ENCODE results near the gene MYH1.

DNA sequence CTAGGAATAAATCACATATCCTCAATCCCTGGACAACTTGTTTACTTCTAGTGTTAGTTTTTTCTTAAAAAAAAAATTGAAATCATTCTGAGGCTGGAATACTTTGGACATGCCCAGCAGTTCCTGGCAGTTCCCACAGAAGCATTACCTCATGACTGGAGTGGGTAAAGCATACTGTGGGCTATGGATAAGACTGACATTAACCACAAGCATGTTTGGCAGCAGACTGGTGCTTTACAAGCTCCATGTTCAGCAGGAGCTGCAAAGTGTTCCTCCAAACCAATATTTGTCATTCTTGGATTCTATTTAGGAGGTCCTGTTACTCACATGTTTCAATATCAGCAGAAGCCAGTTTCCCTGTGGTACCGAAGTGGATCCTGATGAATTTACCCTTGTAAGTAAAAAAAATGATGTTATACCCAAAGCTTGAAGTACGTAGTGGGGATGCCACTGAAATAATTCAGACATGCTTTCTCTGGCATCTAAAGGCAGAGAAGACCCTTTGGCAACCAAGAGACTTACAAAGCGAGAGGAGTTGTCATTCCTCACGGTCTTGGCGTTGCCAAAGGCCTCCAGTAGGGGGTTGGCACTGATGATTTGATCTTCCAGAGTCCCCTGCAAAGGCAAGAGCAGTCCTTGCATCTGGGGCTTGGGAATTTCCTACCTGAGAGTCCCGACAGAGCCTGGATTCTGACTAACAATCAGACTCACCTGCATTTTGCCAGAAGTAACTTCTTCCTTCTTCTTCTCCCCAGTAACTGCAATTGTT lies 4.9 kb downstream of the MYH1 start:
- TF ChIP-seq HDAC6 (IDR thresholded peaks at IDR 0.05; ENCODE audit: low read depth, low read length) (no peak), GABPA (IDR thresholded peaks at IDR 0.05; ENCODE audit: borderline replicate concordance, insufficient read depth, low read length) (no peak), EZH2 (IDR thresholded peaks at IDR 0.05; ENCODE audit: low read depth, low read length, severe bottlenecking) (no peak)
- TF ChIP-seq, protein P1, sequence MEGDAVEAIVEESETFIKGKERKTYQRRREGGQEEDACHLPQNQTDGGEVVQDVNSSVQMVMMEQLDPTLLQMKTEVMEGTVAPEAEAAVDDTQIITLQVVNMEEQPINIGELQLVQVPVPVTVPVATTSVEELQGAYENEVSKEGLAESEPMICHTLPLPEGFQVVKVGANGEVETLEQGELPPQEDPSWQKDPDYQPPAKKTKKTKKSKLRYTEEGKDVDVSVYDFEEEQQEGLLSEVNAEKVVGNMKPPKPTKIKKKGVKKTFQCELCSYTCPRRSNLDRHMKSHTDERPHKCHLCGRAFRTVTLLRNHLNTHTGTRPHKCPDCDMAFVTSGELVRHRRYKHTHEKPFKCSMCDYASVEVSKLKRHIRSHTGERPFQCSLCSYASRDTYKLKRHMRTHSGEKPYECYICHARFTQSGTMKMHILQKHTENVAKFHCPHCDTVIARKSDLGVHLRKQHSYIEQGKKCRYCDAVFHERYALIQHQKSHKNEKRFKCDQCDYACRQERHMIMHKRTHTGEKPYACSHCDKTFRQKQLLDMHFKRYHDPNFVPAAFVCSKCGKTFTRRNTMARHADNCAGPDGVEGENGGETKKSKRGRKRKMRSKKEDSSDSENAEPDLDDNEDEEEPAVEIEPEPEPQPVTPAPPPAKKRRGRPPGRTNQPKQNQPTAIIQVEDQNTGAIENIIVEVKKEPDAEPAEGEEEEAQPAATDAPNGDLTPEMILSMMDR (IDR thresholded peaks at IDR 0.05; ENCODE audit: control extremely low read depth in 1 of 3, insufficient read depth in 1 of 3, low read depth in 1 of 3, low read length in 3 of 3): peak in 1 of 3 experiments; percentile 43; a peak in 1 of 4 replicates

Data from H1 (cell line).